ENCODE data around the gene NCOA5. TPM values are rescaled to one million over a fixed set of nuclear protein-coding genes. Genes with fewer than 3 reads are reported as not detected.

NCOA5 gene
- total and polyA plus RNA-seq, 9 of the 15 experiments (the other 6 are each of a cell fraction or from before 2014, with no cell fraction given): 3.9 to 22.8 (median 13.8) TPM

GRCh38 chr20:46134716-46135115 lies 45.0 kb upstream of the NCOA5 start (continued):
- TF ChIP-seq ZBTB40 (IDR thresholded peaks at IDR 0.05) (no peak), ZBTB40 (CRISPR knock-in tag; IDR thresholded peaks at IDR 0.05) (no peak), THAP12 (CRISPR knock-in tag; IDR thresholded peaks at IDR 0.05) (no peak), ZNF263 (CRISPR knock-in tag; IDR thresholded peaks at IDR 0.05; ENCODE audit: borderline replicate concordance) (no peak), NFE2L1 (tag; IDR thresholded peaks at IDR 0.05; ENCODE audit: borderline replicate concordance, low read depth) (no peak), ZNF41 (CRISPR knock-in tag; conservative IDR thresholded peaks at IDR 0.05) (no peak), HBP1 (CRISPR knock-in tag; IDR thresholded peaks at IDR 0.05) (no peak), ZNF121 (CRISPR knock-in tag; conservative IDR thresholded peaks at IDR 0.05) (no peak), HEY1 (CRISPR knock-in tag; IDR thresholded peaks at IDR 0.05; ENCODE audit: borderline replicate concordance) (no peak), ZNF668 (CRISPR knock-in tag; IDR thresholded peaks at IDR 0.05) (no peak), UBTF (IDR thresholded peaks at IDR 0.05; ENCODE audit: borderline replicate concordance in 1 of 2, low read depth in 2 of 2, low read length in 2 of 2) (no peak), CBX1 (IDR thresholded peaks at IDR 0.05; ENCODE audit: low read depth) (no peak), SOX6 (IDR thresholded peaks at IDR 0.05) (no peak), PRMT5 (CRISPR knock-in tag; IDR thresholded peaks at IDR 0.05) (no peak)
